NOMO-1 treated with dmso at 0.1 percent for 144 hours (cell line): Measurements from ENCODE around the gene TTC4.

Source experiments
- DNase-seq: peaks from one replicate; lab custom pipeline; 2025; ENCODE audit not compliant: unreplicated experiment; lab: John Stamatoyannopoulos, UW

Gene TTC4

DNA sequence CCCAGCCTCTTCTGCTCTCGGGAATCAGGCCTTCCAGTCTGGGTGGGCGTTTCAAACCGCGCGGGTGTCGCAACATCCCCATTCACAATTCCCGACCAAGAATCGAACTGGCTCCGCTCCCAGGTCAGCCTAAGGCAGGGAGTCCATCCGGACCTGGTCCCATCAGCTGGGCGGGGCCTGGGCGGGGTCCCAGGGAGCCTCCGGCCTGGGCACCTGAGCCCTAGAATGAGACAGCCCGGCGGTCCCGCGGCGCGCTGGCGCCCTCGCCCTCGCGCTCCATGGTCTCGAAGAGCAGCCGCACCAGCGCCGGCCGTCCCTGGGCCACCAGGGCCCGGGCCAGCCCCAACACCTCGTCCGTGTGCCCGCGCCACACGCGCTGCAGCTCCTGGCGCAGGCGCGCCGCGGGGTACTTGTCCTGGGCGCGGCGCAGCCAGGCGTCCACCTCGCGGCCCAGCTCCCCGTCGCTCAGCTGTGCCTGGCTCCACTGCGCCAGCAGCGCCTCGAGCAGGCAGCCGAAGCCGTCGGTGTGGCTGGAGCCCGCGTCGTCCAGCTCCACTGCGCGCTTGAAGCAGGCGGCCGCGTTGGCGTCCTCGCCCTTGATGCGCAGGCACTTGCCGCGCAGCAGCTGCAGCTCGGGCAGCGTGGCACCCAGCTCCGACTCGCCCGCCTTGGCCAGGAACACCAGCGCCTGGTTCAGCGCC, 65.5 kb downstream of the TTC4 start:
- DNase-seq, result no peak

DNA sequence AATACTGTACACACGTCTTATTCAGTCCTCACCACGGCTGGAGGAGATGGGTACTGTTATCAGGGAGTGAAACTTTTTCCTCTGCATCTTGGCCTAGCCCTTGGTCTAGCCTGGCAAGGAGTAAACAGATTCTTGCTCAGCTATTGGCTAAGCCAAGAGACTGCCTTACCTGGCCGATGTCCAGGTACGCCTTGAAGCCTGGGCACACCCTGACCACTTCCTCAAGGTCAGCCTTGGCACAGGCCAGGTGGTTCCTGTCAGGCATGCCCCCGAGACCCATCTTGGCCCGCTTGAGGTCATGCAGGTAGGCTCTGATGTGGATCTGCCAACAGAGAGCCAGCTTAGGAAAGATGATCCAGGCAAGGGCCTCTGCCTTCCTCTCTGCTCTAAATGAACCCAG, 66.5 kb downstream of the TTC4 start:
- no peak for DNase-seq

DNA sequence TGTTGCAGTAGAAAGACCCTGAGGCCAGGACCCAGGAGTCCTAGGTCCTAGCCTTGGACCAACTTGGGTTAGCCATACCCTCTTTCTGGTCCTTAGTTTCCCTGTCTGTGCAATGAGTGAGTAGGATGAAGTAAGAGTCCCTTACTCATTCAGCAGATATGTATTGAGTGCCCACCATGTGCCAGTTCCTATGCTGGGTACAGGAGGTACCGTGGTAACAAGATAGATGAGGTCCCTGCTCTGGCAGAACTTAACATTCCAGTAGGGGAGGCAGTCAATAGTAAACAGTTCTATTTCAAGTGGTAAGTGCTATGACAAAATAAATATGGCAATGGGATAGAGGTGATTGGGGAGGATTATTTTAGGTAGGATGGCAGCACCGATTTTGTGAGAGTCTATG, 66.9 kb downstream of the TTC4 start:
- no peak for DNase-seq

DNA sequence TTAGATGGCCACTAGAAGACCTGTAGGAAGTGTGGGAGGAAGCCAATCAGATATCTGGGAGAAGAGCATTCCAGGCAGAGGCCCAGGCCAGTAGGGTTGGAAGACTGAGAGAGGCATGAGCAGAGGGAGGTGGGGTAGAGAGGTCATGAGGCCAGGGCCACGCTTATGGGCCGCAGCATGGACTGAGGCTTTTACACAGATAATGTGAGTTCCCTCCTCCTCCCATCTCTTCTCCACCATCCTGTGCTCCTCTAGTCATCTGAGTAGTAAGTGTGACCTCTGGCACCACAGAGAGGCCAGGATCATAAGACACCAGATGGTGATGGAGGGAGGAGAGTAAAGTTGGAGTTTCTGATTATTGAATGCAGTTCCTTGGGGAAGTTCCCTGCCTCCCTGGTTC, 68.4 kb downstream of the TTC4 start:
- no peak for DNase-seq

DNA sequence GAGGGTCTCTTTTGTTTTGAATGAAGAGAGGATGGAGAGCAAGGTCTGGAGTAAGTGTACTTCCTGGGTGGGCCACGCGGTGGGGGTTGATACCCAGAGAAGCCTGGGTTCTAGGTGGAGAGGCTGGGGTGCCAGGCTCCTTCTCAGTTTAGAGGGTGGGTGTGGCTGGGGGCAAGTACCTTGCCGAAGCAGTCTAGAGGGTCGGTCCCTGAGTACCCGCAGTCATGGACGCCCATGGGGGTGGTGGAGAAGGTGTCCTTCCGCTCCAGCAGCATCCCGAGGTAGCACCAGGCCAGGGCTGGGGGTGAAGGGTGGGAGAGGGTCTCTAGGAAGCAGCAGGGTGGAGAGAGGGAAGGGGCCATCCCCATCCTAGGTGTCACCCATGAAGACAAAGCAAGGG, 71.1 kb downstream of the TTC4 start:
- DNase-seq, result no peak

DNA sequence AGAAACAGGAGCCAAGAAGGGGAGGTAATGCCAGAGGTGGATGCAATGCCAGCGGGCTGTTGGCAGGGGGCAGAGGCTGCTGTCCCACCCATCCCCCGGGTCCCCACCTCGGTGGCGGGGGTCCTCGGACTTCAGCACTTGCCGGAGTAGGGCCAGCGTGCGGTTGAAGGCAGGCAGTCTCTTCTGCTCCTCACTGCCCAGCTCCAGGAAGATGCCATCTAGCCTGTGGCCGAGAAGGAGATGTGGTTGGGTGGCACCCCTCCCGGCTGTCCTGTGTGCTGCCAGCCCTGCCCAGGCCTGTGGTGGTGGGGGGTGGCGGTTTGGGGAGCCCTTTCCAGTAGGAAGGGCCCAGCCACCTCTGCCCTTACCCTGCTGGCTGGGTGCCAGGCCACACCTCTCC, 71.9 kb downstream of the TTC4 start:
- DNase-seq, result no peak

DNA sequence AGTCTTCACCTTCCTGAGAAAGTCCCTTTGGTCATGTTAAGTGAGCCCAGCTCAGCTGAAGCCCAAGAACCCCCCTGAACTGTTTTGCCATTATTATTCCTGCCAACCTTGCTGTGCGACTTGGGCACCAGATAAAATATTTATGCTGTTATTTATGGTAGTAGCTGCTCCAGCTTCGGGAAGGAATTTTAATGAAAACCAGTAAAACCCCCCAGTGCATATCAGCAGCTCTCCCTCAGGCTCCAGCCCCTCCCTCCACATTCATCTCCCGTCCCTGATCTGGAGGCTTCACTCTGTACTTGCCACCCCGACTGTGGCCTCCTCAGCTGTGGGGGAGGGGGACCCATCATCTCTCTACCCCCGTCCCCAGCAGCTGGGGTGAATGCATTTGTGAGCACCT, 72.8 kb downstream of the TTC4 start:
- no peak for DNase-seq

DNA sequence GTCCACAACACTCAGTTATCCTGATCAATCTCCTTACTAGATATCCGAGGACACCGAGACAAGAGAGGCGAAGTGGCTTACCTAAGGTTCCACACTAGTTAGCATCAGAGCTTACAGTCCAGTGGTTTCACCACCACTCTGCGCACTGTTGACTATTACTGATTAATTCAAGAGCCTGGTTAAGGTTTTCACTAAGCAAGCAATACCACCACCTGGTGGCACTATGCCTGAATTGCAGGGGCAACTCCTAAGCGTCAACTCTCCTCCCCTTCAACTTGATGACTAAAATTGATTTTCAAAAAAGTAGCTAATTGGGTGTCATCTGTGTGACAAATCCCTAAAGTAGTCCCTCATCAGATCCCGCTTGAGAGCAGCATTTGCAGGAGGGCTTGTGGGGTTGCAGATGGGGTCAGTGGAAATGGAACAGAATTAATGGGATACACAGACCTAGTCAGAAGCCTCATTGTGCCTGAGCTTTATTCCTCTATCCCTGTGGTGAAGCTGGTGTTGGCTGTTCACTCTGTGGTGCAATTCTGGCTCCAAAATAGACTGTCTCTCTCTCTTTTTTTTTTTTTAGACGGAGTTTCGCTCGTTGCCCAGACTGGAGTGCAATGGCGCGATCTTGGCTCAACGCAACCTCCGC, 76.3 kb downstream of the TTC4 start:
- no peak for DNase-seq
